Astrocyte (in vitro differentiated cells and primary cell): ENCODE results near the gene FAN1. TPM values are rescaled to one million over a fixed set of nuclear protein-coding genes. Genes with fewer than 3 reads are reported as not detected.

Experiments used
- DNase-seq: peaks from one replicate; pipeline ENCODE4 v3.0.0-alpha.2; 2010; ENCODE audit warnings: low read depth
- FAIRE-seq: peaks from 2 replicates; lab custom pipeline; 2011; peaks lifted over from hg19 to GRCh38; lab: Jason Lieb, UNC
- H2AFZ ChIP-seq: 2 replicates; pipeline ENCODE4 v1.6.0; 2012; ENCODE audit warnings: low read depth, low read length, inconsistent platforms
- H3K27ac ChIP-seq: 2 replicates; pipeline ENCODE4 v1.5.1; 2011; ENCODE audit warnings: low read depth, low read length, inconsistent platforms
- H3K27me3 ChIP-seq: 2 replicates; pipeline ENCODE4 v1.6.0; 2011; ENCODE audit warnings: low read length, inconsistent platforms; ENCODE audit not compliant: insufficient read depth
- H3K36me3 ChIP-seq: 2 replicates; pipeline ENCODE4 v1.5.1; 2011; ENCODE audit warnings: low read length, inconsistent platforms; ENCODE audit not compliant: insufficient read depth
- H3K4me1 ChIP-seq: 2 replicates; pipeline ENCODE4 v1.5.1; 2011; ENCODE audit warnings: low read length, inconsistent platforms; ENCODE audit not compliant: insufficient read depth
- H3K4me2 ChIP-seq: 2 replicates; pipeline ENCODE4 v1.6.0; 2012; ENCODE audit warnings: low read length, inconsistent platforms
- H3K4me3 ChIP-seq: 2 replicates; pipeline ENCODE4 v1.5.1; 2011; ENCODE audit warnings: low read depth, mild to moderate bottlenecking, low read length, inconsistent platforms; ENCODE audit not compliant: insufficient read depth
- H3K79me2 ChIP-seq: 2 replicates; pipeline ENCODE4 v1.6.0; 2012; ENCODE audit warnings: mild to moderate bottlenecking, low read length, inconsistent platforms; ENCODE audit not compliant: insufficient read depth
- H3K9ac ChIP-seq: 2 replicates; pipeline ENCODE4 v1.6.0; 2012; ENCODE audit warnings: mild to moderate bottlenecking, low read length, inconsistent platforms
- H3K9me3 ChIP-seq: 2 replicates; pipeline ENCODE4 v1.5.1; 2012; ENCODE audit warnings: low read depth, mild to moderate bottlenecking, low read length, inconsistent platforms; ENCODE audit not compliant: insufficient read depth
- H4K20me1 ChIP-seq: 2 replicates; pipeline ENCODE4 v1.6.0; 2012; ENCODE audit warnings: low read length, inconsistent platforms; ENCODE audit not compliant: insufficient read depth
- H3K27ac Mint-ChIP-seq: one replicate; pipeline ENCODE4 v1.8.0; 2021; ENCODE audit warnings: mild to moderate bottlenecking, mixed read lengths; ENCODE audit not compliant: unreplicated experiment
- H3K27me3 Mint-ChIP-seq: one replicate; pipeline ENCODE4 v1.8.0; 2021; ENCODE audit warnings: low read depth, mixed read lengths; ENCODE audit not compliant: unreplicated experiment
- H3K36me3 Mint-ChIP-seq: one replicate; pipeline ENCODE4 v1.8.0; 2021; ENCODE audit warnings: low read depth, mixed read lengths; ENCODE audit not compliant: unreplicated experiment
- H3K4me1 Mint-ChIP-seq: one replicate; pipeline ENCODE4 v1.8.0; 2021; ENCODE audit warnings: low read depth, mixed read lengths; ENCODE audit not compliant: unreplicated experiment
- H3K4me3 Mint-ChIP-seq: one replicate; pipeline ENCODE4 v1.8.0; 2021; ENCODE audit warnings: mild to moderate bottlenecking, moderate library complexity, mixed read lengths; ENCODE audit not compliant: unreplicated experiment
- H3K9me3 Mint-ChIP-seq: one replicate; pipeline ENCODE4 v1.8.0; 2021; ENCODE audit warnings: mild to moderate bottlenecking, mixed read lengths; ENCODE audit not compliant: unreplicated experiment
- EZH2 ChIP-seq: IDR thresholded peaks from 2 replicates; pipeline ENCODE4 v1.6.1; 2012; ENCODE audit warnings: mild to moderate bottlenecking, low read length, inconsistent platforms; ENCODE audit not compliant: insufficient read depth
- total RNA-seq: library from RNA; stranded (reverse); gene quantifications from 2 replicates; pipeline ENCODE4 v1.2.1, GENCODE V29; 2021
- TF ChIP-seq, protein P1 (sequence below): IDR thresholded peaks from 2 replicates; pipeline ENCODE4 v1.5.1; 2011; ENCODE audit warnings: low read depth, mild to moderate bottlenecking, inconsistent platforms, low read length, moderate library complexity; ENCODE audit not compliant: insufficient read depth

The FAN1 gene
- total RNA-seq, 1 donor from 2014 or later: 13.6 TPM

DNA sequence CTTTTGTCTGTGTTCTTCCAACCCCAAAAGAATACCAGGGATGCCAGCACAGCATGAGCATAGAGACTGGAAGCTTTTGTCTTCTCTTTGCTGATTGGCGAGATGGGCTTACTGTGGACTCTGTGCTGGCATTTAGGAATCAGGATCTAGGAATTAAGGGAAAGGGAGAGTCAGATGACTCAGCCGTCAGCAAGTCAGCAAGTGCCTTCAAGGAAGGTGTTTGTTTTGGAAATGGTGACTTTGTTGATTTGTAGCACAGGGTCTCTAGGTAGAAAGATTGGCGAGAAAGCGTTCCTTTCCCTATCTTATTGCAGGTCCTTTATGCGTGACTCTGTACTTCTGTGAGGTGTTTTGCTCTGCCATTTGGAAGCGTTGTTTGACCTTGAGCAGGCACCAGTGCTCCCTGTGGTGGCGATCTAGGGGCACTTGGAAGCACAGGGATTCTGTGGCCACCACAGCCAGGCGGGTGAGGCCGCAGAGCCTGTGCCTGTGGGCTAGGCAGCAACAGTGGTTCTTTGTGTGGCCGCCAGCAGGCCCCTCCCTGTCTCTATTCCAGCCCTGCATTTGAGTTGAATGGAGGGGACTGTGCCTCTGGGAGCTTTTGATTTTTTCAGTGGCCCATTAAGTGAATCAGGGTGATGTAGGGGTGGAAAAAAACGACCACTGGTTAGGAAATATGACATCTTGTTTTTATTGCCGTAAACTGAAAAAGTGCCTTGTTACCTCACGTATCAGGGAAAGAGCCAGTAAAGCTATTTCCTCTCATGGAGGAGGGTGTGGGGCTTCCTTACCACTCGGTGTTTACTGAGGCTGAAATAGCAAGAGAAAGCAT is 19.0 kb downstream of the FAN1 start:
- Histone ChIP-seq H3K9me3 (no peaks in the 10 kb centered on the region), H3K27me3 (no peaks in the 10 kb centered on the region), H3K9ac (peak overlapping the region; percentile 56), H3K4me1 (peaks cover 37% of the 10 kb centered on the region), H3K79me2 (no peaks in the 10 kb centered on the region), H3K36me3 (peaks cover 29% of the 10 kb centered on the region), H2AFZ (no peak overlapping the region), H4K20me1 (peaks cover 6% of the 10 kb centered on the region), H3K4me2 (peak overlapping the region; percentile 66), H3K4me3 (no peak overlapping the region), H3K27ac (peak overlapping the region; percentile 79)
- H3K4me1 Mint-ChIP-seq: peaks cover 22% of the 10 kb centered on the region
- H3K4me3 Mint-ChIP-seq: no peak overlapping the region
- peak overlapping the region; percentile 96 for H3K27ac Mint-ChIP-seq
- H3K9me3 Mint-ChIP-seq: no peaks in the 10 kb centered on the region
- FAIRE-seq: peak; percentile 74
- H3K27me3 Mint-ChIP-seq: no peaks in the 10 kb centered on the region
- TF ChIP-seq, protein P1, sequence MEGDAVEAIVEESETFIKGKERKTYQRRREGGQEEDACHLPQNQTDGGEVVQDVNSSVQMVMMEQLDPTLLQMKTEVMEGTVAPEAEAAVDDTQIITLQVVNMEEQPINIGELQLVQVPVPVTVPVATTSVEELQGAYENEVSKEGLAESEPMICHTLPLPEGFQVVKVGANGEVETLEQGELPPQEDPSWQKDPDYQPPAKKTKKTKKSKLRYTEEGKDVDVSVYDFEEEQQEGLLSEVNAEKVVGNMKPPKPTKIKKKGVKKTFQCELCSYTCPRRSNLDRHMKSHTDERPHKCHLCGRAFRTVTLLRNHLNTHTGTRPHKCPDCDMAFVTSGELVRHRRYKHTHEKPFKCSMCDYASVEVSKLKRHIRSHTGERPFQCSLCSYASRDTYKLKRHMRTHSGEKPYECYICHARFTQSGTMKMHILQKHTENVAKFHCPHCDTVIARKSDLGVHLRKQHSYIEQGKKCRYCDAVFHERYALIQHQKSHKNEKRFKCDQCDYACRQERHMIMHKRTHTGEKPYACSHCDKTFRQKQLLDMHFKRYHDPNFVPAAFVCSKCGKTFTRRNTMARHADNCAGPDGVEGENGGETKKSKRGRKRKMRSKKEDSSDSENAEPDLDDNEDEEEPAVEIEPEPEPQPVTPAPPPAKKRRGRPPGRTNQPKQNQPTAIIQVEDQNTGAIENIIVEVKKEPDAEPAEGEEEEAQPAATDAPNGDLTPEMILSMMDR: no peak
- no peak for TF ChIP-seq EZH2
- DNase-seq: peak; percentile 89
- peaks cover 16% of the 10 kb centered on the region for H3K36me3 Mint-ChIP-seq

DNA sequence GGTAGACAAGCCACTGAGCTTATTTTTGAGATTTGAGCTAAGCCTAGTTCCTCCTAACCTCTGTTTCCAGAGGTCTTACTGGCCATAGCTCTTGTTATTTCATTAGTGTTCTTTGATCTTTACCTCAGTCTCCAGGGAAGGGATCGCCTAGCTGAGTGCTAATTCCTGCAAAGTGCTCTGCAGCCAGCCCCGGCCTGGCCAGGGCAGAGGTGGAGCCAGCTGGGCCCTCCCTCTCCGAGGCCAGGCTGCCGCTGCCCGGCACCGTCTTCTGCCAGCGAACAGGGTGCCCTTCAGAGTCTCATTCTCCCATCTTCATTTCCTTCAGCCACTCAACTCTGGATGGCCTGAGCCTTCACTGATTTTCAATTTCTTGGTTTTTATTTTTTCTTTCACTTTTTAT is 19.7 kb downstream of the FAN1 start:
- Histone ChIP-seq H4K20me1 (peaks cover 8% of the 10 kb centered on the region), H3K4me2 (peak overlapping the region; percentile 66), H2AFZ (no peak overlapping the region), H3K9ac (peak overlapping the region; percentile 56), H3K4me3 (no peak overlapping the region), H3K9me3 (no peaks in the 10 kb centered on the region), H3K4me1 (peaks cover 37% of the 10 kb centered on the region), H3K27ac (peak overlapping the region; percentile 79), H3K79me2 (no peaks in the 10 kb centered on the region), H3K36me3 (peaks cover 27% of the 10 kb centered on the region), H3K27me3 (no peaks in the 10 kb centered on the region)
- H3K4me3 Mint-ChIP-seq: no peak overlapping the region
- no peaks in the 10 kb centered on the region for H3K9me3 Mint-ChIP-seq
- peaks cover 17% of the 10 kb centered on the region for H3K36me3 Mint-ChIP-seq
- TF ChIP-seq, protein P1: no peak
- peaks cover 22% of the 10 kb centered on the region for H3K4me1 Mint-ChIP-seq
- H3K27me3 Mint-ChIP-seq: no peaks in the 10 kb centered on the region
- FAIRE-seq (no peak), DNase-seq (no peak)
- peak overlapping the region; percentile 96 for H3K27ac Mint-ChIP-seq

DNA sequence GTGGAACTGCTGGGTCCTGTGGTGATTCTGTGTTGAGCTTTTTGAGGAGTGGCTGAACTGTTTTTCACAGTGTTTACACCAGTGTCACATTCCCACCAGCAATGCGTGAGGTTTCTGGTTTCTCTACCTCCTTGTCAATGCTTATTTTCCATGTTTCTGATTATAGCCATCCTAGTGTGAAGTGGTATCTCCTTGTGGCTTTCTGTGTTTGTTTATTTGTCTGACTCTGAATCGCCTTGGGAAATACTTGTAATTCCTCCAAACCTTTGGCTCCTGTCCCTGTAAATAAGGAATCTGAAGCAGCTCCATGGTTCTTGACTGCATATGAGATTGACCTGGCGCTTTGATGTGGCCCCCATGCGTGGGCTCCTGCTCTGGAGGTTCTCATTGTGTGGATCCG is 20.6 kb downstream of the FAN1 start:
- Histone ChIP-seq H3K9ac (no peak overlapping the region), H3K9me3 (no peaks in the 10 kb centered on the region), H3K4me3 (no peak overlapping the region), H2AFZ (no peak overlapping the region), H3K36me3 (peaks cover 23% of the 10 kb centered on the region), H3K4me1 (peaks cover 37% of the 10 kb centered on the region), H3K27ac (peak overlapping the region; percentile 11), H3K4me2 (peak overlapping the region; percentile 22), H3K27me3 (no peaks in the 10 kb centered on the region), H4K20me1 (peaks cover 8% of the 10 kb centered on the region), H3K79me2 (no peaks in the 10 kb centered on the region)
- peak; percentile 89 for DNase-seq
- H3K4me1 Mint-ChIP-seq: peaks cover 22% of the 10 kb centered on the region
- H3K27ac Mint-ChIP-seq: no peak overlapping the region
- H3K9me3 Mint-ChIP-seq: no peaks in the 10 kb centered on the region
- TF ChIP-seq, protein P1: no peak
- no peak for TF ChIP-seq EZH2
- H3K36me3 Mint-ChIP-seq: peaks cover 17% of the 10 kb centered on the region
- peak; percentile 62 for FAIRE-seq
- no peak overlapping the region for H3K4me3 Mint-ChIP-seq
- H3K27me3 Mint-ChIP-seq: no peaks in the 10 kb centered on the region
